Measurements from ENCODE around the gene SPATA7. TPM values are rescaled to one million over a fixed set of nuclear protein-coding genes. Genes with fewer than 3 reads are reported as not detected.
A peak's percentile ranks its signal among the peaks of the same experiment; 100 is the strongest.

The SPATA7 gene, protein sequence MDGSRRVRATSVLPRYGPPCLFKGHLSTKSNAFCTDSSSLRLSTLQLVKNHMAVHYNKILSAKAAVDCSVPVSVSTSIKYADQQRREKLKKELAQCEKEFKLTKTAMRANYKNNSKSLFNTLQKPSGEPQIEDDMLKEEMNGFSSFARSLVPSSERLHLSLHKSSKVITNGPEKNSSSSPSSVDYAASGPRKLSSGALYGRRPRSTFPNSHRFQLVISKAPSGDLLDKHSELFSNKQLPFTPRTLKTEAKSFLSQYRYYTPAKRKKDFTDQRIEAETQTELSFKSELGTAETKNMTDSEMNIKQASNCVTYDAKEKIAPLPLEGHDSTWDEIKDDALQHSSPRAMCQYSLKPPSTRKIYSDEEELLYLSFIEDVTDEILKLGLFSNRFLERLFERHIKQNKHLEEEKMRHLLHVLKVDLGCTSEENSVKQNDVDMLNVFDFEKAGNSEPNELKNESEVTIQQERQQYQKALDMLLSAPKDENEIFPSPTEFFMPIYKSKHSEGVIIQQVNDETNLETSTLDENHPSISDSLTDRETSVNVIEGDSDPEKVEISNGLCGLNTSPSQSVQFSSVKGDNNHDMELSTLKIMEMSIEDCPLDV
- total RNA-seq = 1 to 10 TPM; 3.7 to 4.0 TPM

DNA sequence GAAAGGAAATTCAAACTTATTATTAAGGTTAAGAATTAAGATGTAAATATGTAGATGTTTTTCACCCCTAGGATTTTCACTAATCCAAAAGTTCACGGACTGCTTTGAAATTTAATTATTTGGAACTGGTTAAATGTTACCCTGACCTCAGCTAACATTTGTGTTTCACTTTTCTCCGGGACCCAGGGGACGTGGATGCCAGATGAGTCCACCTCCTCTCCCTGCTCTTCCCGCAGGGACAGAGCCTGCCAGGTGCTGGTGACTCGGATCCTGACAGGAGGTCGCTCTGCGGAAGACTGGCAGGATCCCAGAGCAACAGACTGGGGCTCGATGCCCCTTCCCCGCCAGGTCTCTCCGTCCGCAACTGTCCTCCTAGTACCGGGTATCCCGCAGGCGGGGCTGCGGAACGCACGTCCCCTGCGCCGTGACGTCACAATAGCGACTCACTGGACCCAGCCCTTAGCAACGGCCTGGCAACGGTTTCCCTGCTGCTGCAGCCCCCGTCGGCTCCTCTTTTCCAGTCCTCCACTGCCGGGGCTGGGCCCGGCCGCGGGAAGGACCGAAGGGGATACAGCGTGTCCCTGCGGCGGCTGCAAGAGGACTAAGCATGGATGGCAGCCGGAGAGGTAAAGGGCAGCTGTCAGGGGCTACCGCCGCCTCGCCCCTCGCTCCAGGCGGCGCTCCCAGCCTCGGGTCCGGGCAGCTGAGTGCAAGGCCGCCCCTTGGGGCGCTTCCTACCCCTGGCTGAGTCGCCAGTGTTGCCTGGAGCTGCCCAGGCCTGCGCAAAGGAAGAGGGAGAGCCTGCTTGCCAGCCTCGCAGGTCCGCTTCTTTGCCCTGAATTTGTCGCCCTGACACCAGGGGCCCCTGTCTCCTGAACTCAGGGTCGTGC, at the start of gene SPATA7:
Gene SPATA7, plus strand, starts transcription at position 446 of the 890 bp plus-strand sequence. Its CDS starts 162 bp downstream, at position 608.
- H3K4me1 Mint-ChIP-seq = peaks cover 16% of the 10 kb centered on the region
- POLR2A ChIA-PET = interaction anchor here (1.0 to 1.4 kb wide), 2 partner anchors 196 to 380 kb away, joined by 3 read pairs; no protein-coding TSS in a partner anchor
- no peaks in the 10 kb centered on the region for H3K9me3 Mint-ChIP-seq
- peak within 1 kb of the TSS; percentile 43 for H3K27ac Mint-ChIP-seq
- H3K4me3 Mint-ChIP-seq = peak within 1 kb of the TSS; percentile 89
- CTCF ChIA-PET = interaction anchor here (1.1 to 1.3 kb wide), 2 partner anchors 170 to 441 kb away, joined by 3 read pairs; no protein-coding TSS in a partner anchor
- H3K27me3 Mint-ChIP-seq = peaks cover 7% of the 10 kb centered on the region
- DNase-seq = peak; percentile 90
- H3K36me3 Mint-ChIP-seq (ENCODE audit: low read depth) = no peaks in the 10 kb centered on the region

DNA sequence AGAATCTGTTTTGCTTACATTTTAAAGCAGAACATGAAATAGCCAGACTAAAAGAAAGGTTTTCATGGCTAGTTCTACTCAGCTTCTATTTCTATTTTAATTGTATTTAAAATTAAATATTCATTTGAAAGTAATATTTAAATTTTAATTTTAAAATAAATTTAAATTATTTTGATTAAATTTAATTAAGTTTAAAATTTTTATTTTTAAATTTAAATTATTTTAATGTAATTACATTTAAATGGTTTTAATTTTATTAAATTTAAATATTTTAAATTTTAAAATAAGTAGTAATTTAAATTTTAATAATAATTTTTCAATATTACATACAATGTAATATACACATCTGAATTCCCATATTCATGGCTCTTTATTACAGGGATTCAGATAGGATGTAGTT, 45.1 kb upstream of the SPATA7 start:
- ChIA-PET POLR2A (no interaction called here), CTCF (no interaction called here)
- Mint-ChIP-seq H3K9me3 (no peaks in the 10 kb centered on the region), H3K4me3 (no peak overlapping the region), H3K27ac (no peak overlapping the region), H3K4me1 (no peaks in the 10 kb centered on the region), H3K27me3 (peaks cover 2% of the 10 kb centered on the region), H3K36me3 (ENCODE audit: low read depth) (no peaks in the 10 kb centered on the region)
- DNase-seq = no peak

DNA sequence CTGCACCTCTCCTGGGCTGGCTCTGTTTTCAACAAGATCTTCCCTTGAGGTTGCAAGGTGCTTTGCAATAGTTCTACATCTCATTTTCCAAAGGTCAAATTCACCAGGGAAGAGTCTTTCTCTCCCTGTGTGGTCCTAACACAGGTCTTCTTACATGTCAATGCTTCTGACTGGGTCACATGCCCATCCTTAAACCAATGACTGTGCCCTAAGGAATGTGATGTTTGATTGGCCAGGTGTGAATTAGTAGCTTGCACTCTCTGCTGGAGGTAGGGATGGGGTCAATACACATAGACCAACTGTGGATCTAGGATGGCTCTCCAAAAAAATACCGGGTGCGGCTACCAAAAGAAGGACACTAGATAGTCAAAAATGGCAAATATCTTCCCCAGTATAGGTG, 42.5 kb upstream of the SPATA7 start:
- Mint-ChIP-seq H3K27me3 (peaks cover under 1% of the 10 kb centered on the region), H3K4me1 (no peaks in the 10 kb centered on the region), H3K27ac (no peak overlapping the region), H3K36me3 (ENCODE audit: low read depth) (no peaks in the 10 kb centered on the region), H3K9me3 (no peaks in the 10 kb centered on the region), H3K4me3 (no peak overlapping the region)
- DNase-seq = no peak
- ChIA-PET POLR2A (no interaction called here), CTCF (no interaction called here)

DNA sequence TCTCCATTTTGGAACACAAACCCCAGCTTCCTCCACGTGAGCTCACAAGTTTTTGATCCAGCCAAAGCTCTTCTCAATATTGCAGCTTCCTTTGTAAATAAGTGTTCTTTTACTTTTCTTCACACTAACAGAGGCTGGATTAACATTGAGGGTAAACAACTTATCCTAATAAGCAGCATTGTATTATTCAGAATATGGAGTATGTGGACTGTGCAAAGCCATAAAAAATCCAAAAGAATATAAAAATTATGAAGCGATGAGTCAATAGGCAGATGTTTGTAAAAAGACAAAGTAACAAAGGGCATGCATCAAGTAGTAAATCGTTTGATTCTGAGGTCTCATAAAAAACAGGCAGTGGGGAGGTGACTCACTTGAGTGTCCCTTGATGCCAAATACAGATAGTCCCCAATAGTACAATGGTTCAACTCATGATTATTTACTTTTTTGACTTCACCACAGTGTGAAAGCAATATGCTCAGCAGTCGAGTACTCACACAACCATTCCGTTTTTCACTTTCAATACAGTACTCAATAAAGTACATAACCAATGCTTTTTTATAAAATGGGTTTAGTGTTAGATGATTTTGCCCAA, 39.3 kb upstream of the SPATA7 start:
- Mint-ChIP-seq H3K9me3 (no peaks in the 10 kb centered on the region), H3K4me1 (no peaks in the 10 kb centered on the region), H3K4me3 (no peak overlapping the region), H3K27me3 (no peaks in the 10 kb centered on the region), H3K36me3 (ENCODE audit: low read depth) (no peaks in the 10 kb centered on the region), H3K27ac (no peak overlapping the region)
- DNase-seq = no peak
- POLR2A ChIA-PET = no interaction called here
- CTCF ChIA-PET = no interaction called here

DNA sequence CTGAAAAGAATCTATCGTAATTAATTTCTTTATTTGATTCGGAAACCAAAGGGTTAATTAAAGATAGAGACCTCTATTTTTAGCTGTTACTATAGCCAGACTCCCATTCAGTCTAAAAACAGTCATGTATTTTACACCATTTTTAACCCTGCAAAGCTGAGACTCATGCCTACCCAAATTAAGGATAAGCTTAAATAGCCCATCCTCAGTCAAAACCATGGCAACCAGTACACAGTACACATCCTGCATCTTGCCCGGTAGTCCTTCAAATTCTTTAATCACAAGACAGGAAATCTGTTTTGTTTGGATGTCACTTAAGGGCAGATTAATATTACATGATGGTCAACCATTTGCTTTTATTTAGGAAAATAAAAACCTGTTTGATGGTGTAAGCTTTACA, 36.9 kb upstream of the SPATA7 start:
- DNase-seq = no peak
- H3K9me3 Mint-ChIP-seq = no peaks in the 10 kb centered on the region
- H3K27me3 Mint-ChIP-seq = no peaks in the 10 kb centered on the region
- ChIA-PET CTCF (no interaction called here), POLR2A (no interaction called here)
- no peaks in the 10 kb centered on the region for H3K4me1 Mint-ChIP-seq
- H3K27ac Mint-ChIP-seq = no peak overlapping the region
- H3K4me3 Mint-ChIP-seq = no peak overlapping the region
- no peaks in the 10 kb centered on the region for H3K36me3 Mint-ChIP-seq (ENCODE audit: low read depth)

DNA sequence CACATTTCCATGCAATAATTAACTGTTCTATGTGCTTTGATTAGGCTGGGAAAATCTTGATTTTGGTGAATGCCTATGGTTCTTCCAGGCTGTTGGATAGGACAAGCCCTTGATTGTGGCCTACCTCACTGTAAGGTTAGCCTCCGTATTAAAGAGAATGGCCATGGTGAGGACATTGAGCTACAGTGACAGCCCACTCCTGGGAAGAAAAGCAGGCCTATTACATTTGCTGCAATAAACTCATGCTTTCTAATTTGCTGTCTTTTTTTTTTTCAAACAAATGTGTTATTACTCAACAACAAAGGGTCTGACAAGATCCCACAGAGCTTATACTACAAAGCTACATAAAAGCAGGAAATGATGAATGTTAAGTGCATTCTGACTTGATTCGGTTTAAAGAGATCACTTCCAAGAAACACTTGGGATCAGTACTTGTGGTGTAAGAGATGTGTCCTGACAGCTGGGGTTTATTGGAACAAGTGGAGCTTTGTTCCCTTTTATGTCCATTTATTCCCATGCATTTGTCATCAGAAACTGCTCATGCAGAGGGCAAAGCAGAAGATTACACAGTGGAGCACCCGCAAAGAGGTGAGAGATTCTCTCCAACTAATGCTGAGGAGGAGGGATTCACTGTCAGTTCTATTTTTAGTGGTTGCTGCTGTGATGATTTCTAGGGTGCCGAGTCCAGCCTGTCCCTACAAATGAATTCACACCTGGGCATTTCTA, 33.3 kb upstream of the SPATA7 start:
- ChIA-PET POLR2A (no interaction called here), CTCF (no interaction called here)
- Mint-ChIP-seq H3K27ac (no peak overlapping the region), H3K4me1 (no peaks in the 10 kb centered on the region), H3K9me3 (no peaks in the 10 kb centered on the region), H3K4me3 (no peak overlapping the region), H3K27me3 (no peaks in the 10 kb centered on the region), H3K36me3 (ENCODE audit: low read depth) (no peaks in the 10 kb centered on the region)
- DNase-seq = no peak

DNA sequence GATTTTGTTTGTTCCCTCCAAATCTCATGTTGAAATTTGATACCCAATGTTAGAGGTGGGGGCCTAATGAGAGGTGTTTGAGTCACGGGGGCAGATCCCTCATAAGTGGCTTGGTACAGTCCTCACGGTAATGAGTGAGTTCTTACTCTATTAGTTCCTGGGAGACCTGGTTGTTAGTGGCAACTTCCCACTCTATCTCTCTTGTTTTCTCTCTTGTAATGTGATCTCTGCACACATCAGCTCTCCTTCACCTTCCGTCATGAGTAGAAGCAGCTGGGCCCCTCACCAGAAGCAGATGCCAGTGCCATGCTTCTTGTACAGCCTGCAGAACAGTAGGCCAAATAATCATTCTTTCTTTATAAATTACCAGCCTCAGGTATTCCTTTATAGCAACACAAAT, 32.8 kb upstream of the SPATA7 start:
- ChIA-PET POLR2A (no interaction called here), CTCF (no interaction called here)
- no peaks in the 10 kb centered on the region for H3K9me3 Mint-ChIP-seq
- DNase-seq = no peak
- H3K36me3 Mint-ChIP-seq (ENCODE audit: low read depth) = no peaks in the 10 kb centered on the region
- H3K27me3 Mint-ChIP-seq = no peaks in the 10 kb centered on the region
- H3K4me3 Mint-ChIP-seq = no peak overlapping the region
- no peaks in the 10 kb centered on the region for H3K4me1 Mint-ChIP-seq
- H3K27ac Mint-ChIP-seq = no peak overlapping the region

DNA sequence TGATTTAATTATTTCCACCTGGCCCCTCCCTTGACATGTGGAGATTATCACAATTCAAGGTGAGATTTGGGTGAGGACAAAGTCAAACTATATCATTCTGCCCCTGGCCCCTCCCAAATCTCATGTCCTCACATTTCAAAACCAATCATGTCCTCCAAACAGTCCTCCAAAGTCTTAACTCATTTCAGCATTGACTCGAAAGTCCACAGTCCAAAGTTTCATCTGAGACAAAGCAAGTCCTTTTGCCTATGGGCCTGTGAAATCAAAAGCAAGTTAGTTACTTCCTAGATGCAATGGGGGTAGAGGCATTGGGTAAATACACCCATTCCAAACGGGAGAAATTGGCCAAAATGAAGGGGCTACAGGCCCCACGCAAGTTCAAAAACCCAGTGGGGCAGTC, 31.1 kb upstream of the SPATA7 start:
- no peaks in the 10 kb centered on the region for H3K9me3 Mint-ChIP-seq
- no peaks in the 10 kb centered on the region for H3K27me3 Mint-ChIP-seq
- H3K4me1 Mint-ChIP-seq = no peaks in the 10 kb centered on the region
- POLR2A ChIA-PET = no interaction called here
- no peak for DNase-seq
- no peak overlapping the region for H3K4me3 Mint-ChIP-seq
- CTCF ChIA-PET = no interaction called here
- H3K36me3 Mint-ChIP-seq (ENCODE audit: low read depth) = no peaks in the 10 kb centered on the region
- no peak overlapping the region for H3K27ac Mint-ChIP-seq

DNA sequence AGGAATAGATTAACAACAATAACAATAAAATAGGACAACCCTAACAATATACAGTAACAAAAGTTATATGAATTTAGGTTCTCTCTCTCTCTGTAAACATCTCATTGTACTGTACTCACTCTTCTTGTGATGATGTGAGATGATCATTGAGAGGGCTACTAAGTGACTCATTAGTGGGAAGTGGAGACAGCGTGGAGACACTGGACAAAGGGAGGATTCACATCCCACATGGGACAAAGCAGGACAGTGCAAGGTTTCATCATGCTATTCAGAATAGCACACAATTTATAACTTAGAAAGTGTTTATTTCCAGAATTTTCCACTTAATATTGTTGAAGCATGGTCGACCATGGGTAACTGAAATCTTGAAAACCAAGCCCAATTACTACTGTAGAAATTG, 26.0 kb upstream of the SPATA7 start:
- H3K27ac Mint-ChIP-seq = no peak overlapping the region
- H3K36me3 Mint-ChIP-seq (ENCODE audit: low read depth) = no peaks in the 10 kb centered on the region
- CTCF ChIA-PET = no interaction called here
- no peak overlapping the region for H3K4me3 Mint-ChIP-seq
- peaks cover 6% of the 10 kb centered on the region for H3K9me3 Mint-ChIP-seq
- no peak for DNase-seq
- no peaks in the 10 kb centered on the region for H3K27me3 Mint-ChIP-seq
- POLR2A ChIA-PET = no interaction called here
- H3K4me1 Mint-ChIP-seq = no peaks in the 10 kb centered on the region

DNA sequence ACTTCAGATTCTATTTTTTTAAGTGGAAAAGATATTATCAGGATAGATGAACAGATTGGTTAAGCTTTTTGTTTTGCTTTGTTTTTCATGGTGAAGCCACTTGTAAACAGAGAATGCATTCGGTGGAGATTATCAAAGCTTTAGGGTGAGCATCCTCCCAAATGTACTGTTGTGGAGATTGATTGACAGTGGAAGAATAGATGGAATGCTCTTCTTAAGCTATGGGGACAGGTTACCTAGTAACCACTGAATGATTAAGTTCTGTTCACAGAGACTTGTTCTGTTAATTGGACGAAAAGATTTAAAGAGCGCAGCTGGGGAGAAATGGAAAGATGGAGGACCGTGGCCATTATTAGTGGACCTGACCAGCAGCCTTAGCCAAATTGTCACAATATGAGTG, 21.8 kb upstream of the SPATA7 start:
- Mint-ChIP-seq H3K27ac (no peak overlapping the region), H3K9me3 (peaks cover 6% of the 10 kb centered on the region), H3K4me3 (no peak overlapping the region), H3K27me3 (no peaks in the 10 kb centered on the region), H3K36me3 (ENCODE audit: low read depth) (no peaks in the 10 kb centered on the region), H3K4me1 (no peaks in the 10 kb centered on the region)
- POLR2A ChIA-PET = no interaction called here
- DNase-seq = no peak
- CTCF ChIA-PET = no interaction called here

DNA sequence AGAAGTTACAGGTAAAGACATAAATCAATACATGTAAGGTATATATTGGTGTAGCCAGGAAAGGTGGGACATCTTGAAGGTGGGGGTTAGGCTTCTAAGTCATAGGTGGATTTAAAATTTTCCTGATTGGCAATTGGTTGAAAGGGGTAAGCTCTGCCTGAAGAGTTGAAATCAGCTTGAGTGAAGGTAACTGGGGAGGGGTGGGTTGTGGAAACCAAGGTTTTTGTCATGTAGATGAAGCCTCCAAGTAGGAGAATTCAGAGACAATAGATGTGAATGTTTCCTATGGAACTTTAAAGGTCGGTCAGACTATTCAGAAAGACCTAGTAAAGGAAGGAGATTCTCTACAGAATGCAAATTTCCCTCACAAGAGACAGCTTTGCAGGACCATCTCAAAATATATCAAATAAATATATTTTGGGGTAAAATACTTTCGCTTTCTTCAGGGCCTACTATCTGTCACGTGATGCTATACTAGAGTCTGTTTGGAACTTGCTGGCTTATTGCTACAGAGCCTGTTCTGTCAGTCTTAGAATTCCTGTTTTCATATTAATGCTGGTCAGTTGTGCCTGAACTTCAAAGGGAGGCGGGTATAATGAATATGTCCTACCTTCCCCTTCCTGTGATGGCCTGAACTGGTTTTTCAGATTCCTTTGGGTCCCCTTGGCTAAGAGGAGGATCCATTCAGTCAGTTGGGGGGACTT, 20.6 kb upstream of the SPATA7 start:
- POLR2A ChIA-PET = no interaction called here
- CTCF ChIA-PET = interaction anchor here (0.6 kb wide), 1 partner anchor 625 kb away, joined by 3 read pairs; no protein-coding TSS in a partner anchor
- Mint-ChIP-seq H3K27ac (no peak overlapping the region), H3K9me3 (peaks cover 6% of the 10 kb centered on the region), H3K4me1 (no peaks in the 10 kb centered on the region), H3K4me3 (no peak overlapping the region), H3K36me3 (ENCODE audit: low read depth) (no peaks in the 10 kb centered on the region), H3K27me3 (no peaks in the 10 kb centered on the region)
- DNase-seq = no peak

DNA sequence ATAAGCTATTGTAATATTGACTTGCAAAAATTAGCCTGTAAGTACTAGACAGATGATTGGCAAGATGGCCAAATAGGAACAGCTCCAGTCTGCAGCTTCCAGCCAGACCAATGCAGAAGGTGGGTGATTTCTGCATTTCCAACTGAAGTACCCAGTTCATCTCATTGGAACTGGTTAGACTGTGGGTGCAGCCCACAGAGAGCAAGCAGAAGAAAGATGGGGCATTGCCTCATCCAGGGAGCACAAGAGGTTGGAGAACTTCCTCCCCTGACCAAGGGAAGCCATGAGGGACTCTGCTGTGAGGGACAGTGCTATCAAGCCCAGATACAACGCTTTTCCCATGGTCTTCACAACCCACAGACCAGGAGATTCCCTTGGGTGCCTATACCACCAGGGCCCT, 16.0 kb upstream of the SPATA7 start:
- Mint-ChIP-seq H3K4me3 (no peak overlapping the region), H3K36me3 (ENCODE audit: low read depth) (no peaks in the 10 kb centered on the region), H3K9me3 (no peaks in the 10 kb centered on the region), H3K27ac (no peak overlapping the region), H3K4me1 (no peaks in the 10 kb centered on the region), H3K27me3 (peaks cover 25% of the 10 kb centered on the region)
- POLR2A ChIA-PET = no interaction called here
- CTCF ChIA-PET = no interaction called here
- no peak for DNase-seq

Data from activated CD4-positive, alpha-beta memory T cell treated with anti-CD3 and anti-CD28 coated beads, Interleukin-2, amount 10 ng/mL, durations not matched to agents 7 days and 5 days (primary cell).